Left ventricle myocardium inferior (tissue), 1 donor: ENCODE data around the gene LAMB3. TPM values are rescaled to one million over a fixed set of nuclear protein-coding genes. Genes with fewer than 3 reads are reported as not detected.
A peak's percentile ranks its signal among the peaks of the same experiment; 100 is the strongest.

Experiments used
- DNase-seq: peaks from one replicate; pipeline ENCODE4 v3.0.0-alpha.2; 2020
- H3K27ac ChIP-seq: fragments of 200-600 bp; replicated peaks from 2 replicates; pipeline ENCODE4 v1.8.0; 2021
- H3K27me3 ChIP-seq: fragments of 200-600 bp; 2 replicates; pipeline ENCODE4 v1.8.0; 2021; ENCODE audit warnings: low read depth
- H3K36me3 ChIP-seq: fragments of 200-600 bp; 2 replicates; pipeline ENCODE4 v1.8.0; 2021
- H3K4me1 ChIP-seq: fragments of 200-600 bp; 2 replicates; pipeline ENCODE4 v1.8.0; 2021
- H3K4me3 ChIP-seq: fragments of 200-600 bp; 2 replicates; pipeline ENCODE4 v1.8.0; 2021; ENCODE audit warnings: mild to moderate bottlenecking, moderate library complexity
- H3K9me3 ChIP-seq: fragments of 200-600 bp; replicated peaks from 2 replicates; pipeline ENCODE4 v1.8.0; 2021
- CTCF ChIP-seq: fragments of 200-600 bp; IDR thresholded peaks from 2 replicates; pipeline ENCODE4 v1.8.0; 2021; ENCODE audit warnings: antibody characterized with exemption, mild to moderate bottlenecking, borderline replicate concordance
- intact Hi-C: fragments of 100-400 bp; cut with micrococcal nuclease; formaldehyde crosslinking; loops from one replicate; pipeline ENCODE4 v1.11.0; 2022
- total RNA-seq: library from RNA; stranded (reverse); fragmentation: NEBNext Ultra II Directional; extraction: Animal tissue kit (Norgen Biotek cat#: 25700); gene quantifications from one replicate; pipeline ENCODE4 v1.2.1, GENCODE V29; 2021
- donor health status: DM: no; HTN: yes; CAD: no; lungs with severe emphysema.

LAMB3 gene
- total RNA-seq, 1 donor from 2014 or later, result 6.5 TPM

- Histone ChIP-seq H3K4me1 (peaks cover 95% of the 10 kb centered on the region), H3K9me3 (no peaks in the 10 kb centered on the region), H3K36me3 (no peaks in the 10 kb centered on the region), H3K27ac (peak overlapping the region; percentile 90), H3K27me3 (no peaks in the 10 kb centered on the region), H3K4me3 (no peak overlapping the region)
- TF ChIP-seq CTCF, result no peak
- DNase-seq, result no peak
- intact Hi-C loops, result no loop called here
Measured at GRCh38 chr1:209648346-209648745, 3.9 kb downstream of the LAMB3 start.

- H3K4me1 ChIP-seq, result peaks cover 95% of the 10 kb centered on the region
- intact Hi-C loops, result no loop called here
- TF ChIP-seq CTCF, result no peak
Measured at GRCh38 chr1:209647156-209647555, 5.1 kb downstream of the LAMB3 start.

GRCh38 chr1:209646558-209646957, 5.7 kb downstream of the LAMB3 start:
- Histone ChIP-seq H3K4me1 (peaks cover 100% of the 10 kb centered on the region), H3K27ac (peak overlapping the region; percentile 90), H3K36me3 (no peaks in the 10 kb centered on the region), H3K27me3 (no peaks in the 10 kb centered on the region), H3K4me3 (no peak overlapping the region), H3K9me3 (no peaks in the 10 kb centered on the region)
- peak; percentile 21 for TF ChIP-seq CTCF
- intact Hi-C loops, result no loop called here
- no peak for DNase-seq

More at GRCh38 chr1:209647156-209647555, 5.1 kb downstream of the LAMB3 start:
- Histone ChIP-seq H3K36me3 (no peaks in the 10 kb centered on the region), H3K9me3 (no peaks in the 10 kb centered on the region), H3K27ac (peak overlapping the region; percentile 90), H3K27me3 (no peaks in the 10 kb centered on the region), H3K4me3 (no peak overlapping the region)
- no peak for DNase-seq

GRCh38 chr1:209645574-209646452, 6.4 kb downstream of the LAMB3 start:
- intact Hi-C loops, result no loop called here
- Histone ChIP-seq H3K9me3 (no peaks in the 10 kb centered on the region), H3K27ac (peak overlapping the region; percentile 90), H3K4me3 (no peak overlapping the region), H3K4me1 (peaks cover 100% of the 10 kb centered on the region), H3K27me3 (no peaks in the 10 kb centered on the region), H3K36me3 (no peaks in the 10 kb centered on the region)
- TF ChIP-seq CTCF, result no peak
- no peak for DNase-seq

GRCh38 chr1:209643285-209644020, 8.8 kb downstream of the LAMB3 start:
- DNase-seq, result peak; percentile 81
- intact Hi-C loops, result no loop called here
- H3K36me3 ChIP-seq, result no peaks in the 10 kb centered on the region
- H3K4me1 ChIP-seq, result peaks cover 79% of the 10 kb centered on the region
- no peak overlapping the region for H3K4me3 ChIP-seq
- no peaks in the 10 kb centered on the region for H3K27me3 ChIP-seq
- peak overlapping the region; percentile 90 for H3K27ac ChIP-seq
- no peak for TF ChIP-seq CTCF
- H3K9me3 ChIP-seq, result no peaks in the 10 kb centered on the region
